ENCODE measurements around the gene ALG1L2.
"Not testable (repeated sequence)": the region's sequence is repeated elsewhere in the genome, so short reads cannot be mapped to it uniquely, and the experiment has no call there.

Gene ALG1L2

DNA sequence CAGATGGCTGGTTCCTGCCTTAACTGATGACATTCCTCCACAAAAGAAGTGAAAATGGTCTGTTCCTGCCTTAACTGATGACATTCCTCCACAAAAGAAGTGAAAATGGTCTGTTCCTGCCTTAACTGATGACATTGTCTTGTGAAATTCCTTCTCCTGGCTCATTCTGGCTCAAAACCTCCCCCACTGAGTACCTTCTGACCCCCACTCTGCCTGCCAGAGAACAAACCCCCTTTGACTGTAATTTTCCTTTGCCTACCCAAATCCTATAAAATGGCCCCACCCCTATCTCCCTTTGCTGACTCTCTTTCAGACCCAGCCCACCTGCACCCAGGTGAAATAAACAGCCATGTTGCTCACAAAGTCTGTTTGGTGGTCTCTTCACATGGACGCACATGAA lies 22.5 kb upstream of the ALG1L2 start:
- H3K4me3 ChIP-seq (ENCODE audit: low read depth, low read length); H3K27me3 ChIP-seq (ENCODE audit: control insufficient read depth, insufficient read depth, low read length); H3K9me3 ChIP-seq (ENCODE audit: control insufficient read depth, insufficient read depth, low read length); H3K36me3 ChIP-seq (ENCODE audit: control insufficient read depth, insufficient read depth, low read length); H3K9ac ChIP-seq (ENCODE audit: low read depth, low read length): not testable (repeated sequence)
- H3K4me1 ChIP-seq (ENCODE audit: control insufficient read depth, insufficient read depth, low read length), result peaks cover 16% of the 10 kb centered on the region
- peak overlapping the region; percentile 81 for H3K27ac ChIP-seq (ENCODE audit: low read depth, low read length)

- Histone ChIP-seq H3K27ac (ENCODE audit: low read depth, low read length) (no peak overlapping the region), H3K4me1 (ENCODE audit: control insufficient read depth, insufficient read depth, low read length) (no peaks in the 10 kb centered on the region), H3K27me3 (ENCODE audit: control insufficient read depth, insufficient read depth, low read length) (no peaks in the 10 kb centered on the region), H3K9ac (ENCODE audit: low read depth, low read length) (no peak overlapping the region), H3K9me3 (ENCODE audit: control insufficient read depth, insufficient read depth, low read length) (no peaks in the 10 kb centered on the region), H3K4me3 (ENCODE audit: low read depth, low read length) (no peak overlapping the region), H3K36me3 (ENCODE audit: control insufficient read depth, insufficient read depth, low read length) (no peaks in the 10 kb centered on the region)
Observed at GRCh38 chr3:130073582-130073981, 8.0 kb upstream of the ALG1L2 start.

GRCh38 chr3:130077636-130078035 lies 4.0 kb upstream of the ALG1L2 start:
- Histone ChIP-seq H3K4me3 (ENCODE audit: low read depth, low read length) (no peak overlapping the region), H3K4me1 (ENCODE audit: control insufficient read depth, insufficient read depth, low read length) (no peaks in the 10 kb centered on the region)

GRCh38 chr3:130083363-130084090 lies 1.9 kb downstream of the ALG1L2 start:
- H3K4me3 ChIP-seq (ENCODE audit: low read depth, low read length); H3K9me3 ChIP-seq (ENCODE audit: control insufficient read depth, insufficient read depth, low read length); H3K27me3 ChIP-seq (ENCODE audit: control insufficient read depth, insufficient read depth, low read length); H3K36me3 ChIP-seq (ENCODE audit: control insufficient read depth, insufficient read depth, low read length); H3K4me1 ChIP-seq (ENCODE audit: control insufficient read depth, insufficient read depth, low read length); H3K27ac ChIP-seq (ENCODE audit: low read depth, low read length); H3K9ac ChIP-seq (ENCODE audit: low read depth, low read length): not testable (repeated sequence)

More at GRCh38 chr3:130077636-130078035, 4.0 kb upstream of the ALG1L2 start:
- H3K9ac ChIP-seq (ENCODE audit: low read depth, low read length), result no peak overlapping the region
- no peak overlapping the region for H3K27ac ChIP-seq (ENCODE audit: low read depth, low read length)
- H3K36me3 ChIP-seq (ENCODE audit: control insufficient read depth, insufficient read depth, low read length), result no peaks in the 10 kb centered on the region
- H3K9me3 ChIP-seq (ENCODE audit: control insufficient read depth, insufficient read depth, low read length), result no peaks in the 10 kb centered on the region
- no peaks in the 10 kb centered on the region for H3K27me3 ChIP-seq (ENCODE audit: control insufficient read depth, insufficient read depth, low read length)

- Histone ChIP-seq H3K36me3 (ENCODE audit: control insufficient read depth, insufficient read depth, low read length) (no peaks in the 10 kb centered on the region), H3K27ac (ENCODE audit: low read depth, low read length) (no peak overlapping the region), H3K9ac (ENCODE audit: low read depth, low read length) (no peak overlapping the region), H3K4me3 (ENCODE audit: low read depth, low read length) (no peak overlapping the region), H3K27me3 (ENCODE audit: control insufficient read depth, insufficient read depth, low read length) (no peaks in the 10 kb centered on the region), H3K4me1 (ENCODE audit: control insufficient read depth, insufficient read depth, low read length) (no peaks in the 10 kb centered on the region), H3K9me3 (ENCODE audit: control insufficient read depth, insufficient read depth, low read length) (no peaks in the 10 kb centered on the region)
Observed at GRCh38 chr3:130084436-130084980, 2.9 kb downstream of the ALG1L2 start.

DNA sequence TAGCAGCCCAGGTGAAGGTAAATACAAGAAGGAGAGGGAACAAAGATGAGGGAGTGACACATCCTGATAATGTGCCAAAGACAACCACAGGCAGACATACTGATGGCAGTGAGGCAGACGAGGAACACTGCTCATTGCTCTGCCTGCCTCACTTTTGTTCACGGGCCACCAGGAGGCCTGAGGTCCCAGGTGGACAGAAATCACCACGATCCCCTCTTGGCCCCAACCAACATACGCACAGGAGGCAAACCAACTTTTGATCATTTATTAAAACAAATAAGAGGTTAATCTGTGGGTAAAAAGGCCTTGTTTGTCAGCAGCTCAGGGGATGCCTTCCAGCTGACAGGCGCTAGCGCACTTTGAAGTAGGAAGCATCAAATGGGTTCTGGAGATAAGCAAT lies 4.2 kb downstream of the ALG1L2 start:
- H3K4me3 ChIP-seq (ENCODE audit: low read depth, low read length), result no peak overlapping the region
- no peaks in the 10 kb centered on the region for H3K36me3 ChIP-seq (ENCODE audit: control insufficient read depth, insufficient read depth, low read length)
- H3K9ac ChIP-seq (ENCODE audit: low read depth, low read length), result no peak overlapping the region
- no peaks in the 10 kb centered on the region for H3K9me3 ChIP-seq (ENCODE audit: control insufficient read depth, insufficient read depth, low read length)
- H3K27ac ChIP-seq (ENCODE audit: low read depth, low read length), result no peak overlapping the region
- no peaks in the 10 kb centered on the region for H3K4me1 ChIP-seq (ENCODE audit: control insufficient read depth, insufficient read depth, low read length)
- no peaks in the 10 kb centered on the region for H3K27me3 ChIP-seq (ENCODE audit: control insufficient read depth, insufficient read depth, low read length)

DNA sequence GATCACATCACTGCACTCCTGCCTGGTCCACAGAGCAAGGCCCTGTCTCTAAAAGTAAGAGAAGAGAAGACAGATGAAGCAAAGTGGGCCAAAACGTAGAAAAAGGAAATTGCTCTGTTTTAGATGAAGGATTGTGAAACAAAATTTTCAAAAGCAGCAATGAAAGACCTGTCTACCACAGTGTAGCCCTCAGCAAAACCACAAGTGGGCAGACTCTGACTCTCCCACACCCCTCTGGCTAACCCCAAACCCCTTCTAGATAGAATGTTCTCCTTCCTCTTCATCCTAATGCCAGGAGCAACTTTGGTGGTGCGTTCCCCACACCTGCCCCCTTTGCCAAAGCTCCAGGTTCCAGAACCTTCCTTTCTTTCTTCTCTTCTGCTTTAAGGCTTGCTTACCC lies 5.0 kb downstream of the ALG1L2 start:
- H3K27me3 ChIP-seq (ENCODE audit: control insufficient read depth, insufficient read depth, low read length); H3K27ac ChIP-seq (ENCODE audit: low read depth, low read length); H3K9me3 ChIP-seq (ENCODE audit: control insufficient read depth, insufficient read depth, low read length); H3K9ac ChIP-seq (ENCODE audit: low read depth, low read length); H3K4me1 ChIP-seq (ENCODE audit: control insufficient read depth, insufficient read depth, low read length); H3K36me3 ChIP-seq (ENCODE audit: control insufficient read depth, insufficient read depth, low read length); H3K4me3 ChIP-seq (ENCODE audit: low read depth, low read length): not testable (repeated sequence)

GRCh38 chr3:130088061-130088460 lies 6.4 kb downstream of the ALG1L2 start:
- H3K4me3 ChIP-seq (ENCODE audit: low read depth, low read length), result no peak overlapping the region
- no peaks in the 10 kb centered on the region for H3K36me3 ChIP-seq (ENCODE audit: control insufficient read depth, insufficient read depth, low read length)
- no peaks in the 10 kb centered on the region for H3K27me3 ChIP-seq (ENCODE audit: control insufficient read depth, insufficient read depth, low read length)
- no peaks in the 10 kb centered on the region for H3K9me3 ChIP-seq (ENCODE audit: control insufficient read depth, insufficient read depth, low read length)
- H3K4me1 ChIP-seq (ENCODE audit: control insufficient read depth, insufficient read depth, low read length), result no peaks in the 10 kb centered on the region
- H3K27ac ChIP-seq (ENCODE audit: low read depth, low read length), result no peak overlapping the region
- no peak overlapping the region for H3K9ac ChIP-seq (ENCODE audit: low read depth, low read length)

GRCh38 chr3:130090681-130091080 lies 9.1 kb downstream of the ALG1L2 start:
- H3K9me3 ChIP-seq (ENCODE audit: control insufficient read depth, insufficient read depth, low read length); H3K4me3 ChIP-seq (ENCODE audit: low read depth, low read length); H3K4me1 ChIP-seq (ENCODE audit: control insufficient read depth, insufficient read depth, low read length); H3K27ac ChIP-seq (ENCODE audit: low read depth, low read length); H3K27me3 ChIP-seq (ENCODE audit: control insufficient read depth, insufficient read depth, low read length); H3K9ac ChIP-seq (ENCODE audit: low read depth, low read length); H3K36me3 ChIP-seq (ENCODE audit: control insufficient read depth, insufficient read depth, low read length): not testable (repeated sequence)

DNA sequence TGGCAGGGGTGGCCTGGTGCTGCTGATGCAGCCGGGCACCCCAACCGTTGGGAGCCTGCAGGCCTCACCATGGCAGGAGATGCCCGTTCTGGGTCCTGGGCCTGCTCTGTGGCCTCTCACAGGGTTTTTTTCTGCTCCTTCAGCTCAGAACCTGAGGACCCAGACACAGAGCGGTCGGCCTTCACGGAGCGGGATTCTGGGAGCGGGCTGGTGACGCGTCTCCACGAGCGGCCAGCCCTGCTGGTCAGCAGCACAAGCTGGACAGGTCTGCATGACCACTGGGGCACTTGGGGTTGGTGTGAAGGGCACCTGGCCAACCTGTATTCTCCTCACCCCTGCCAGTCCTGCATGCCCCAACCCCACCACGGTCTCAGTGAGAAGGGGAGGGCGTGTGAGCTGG lies 10.3 kb downstream of the ALG1L2 start:
- H3K36me3 ChIP-seq (ENCODE audit: control insufficient read depth, insufficient read depth, low read length), result no peaks in the 10 kb centered on the region
- no peaks in the 10 kb centered on the region for H3K9me3 ChIP-seq (ENCODE audit: control insufficient read depth, insufficient read depth, low read length)
- H3K27ac ChIP-seq (ENCODE audit: low read depth, low read length), result no peak overlapping the region
- H3K9ac ChIP-seq (ENCODE audit: low read depth, low read length), result no peak overlapping the region
- no peaks in the 10 kb centered on the region for H3K27me3 ChIP-seq (ENCODE audit: control insufficient read depth, insufficient read depth, low read length)
- H3K4me1 ChIP-seq (ENCODE audit: control insufficient read depth, insufficient read depth, low read length), result peaks cover 5% of the 10 kb centered on the region; the same call in 1 of the 2 replicates
- H3K4me3 ChIP-seq (ENCODE audit: low read depth, low read length), result no peak overlapping the region

DNA sequence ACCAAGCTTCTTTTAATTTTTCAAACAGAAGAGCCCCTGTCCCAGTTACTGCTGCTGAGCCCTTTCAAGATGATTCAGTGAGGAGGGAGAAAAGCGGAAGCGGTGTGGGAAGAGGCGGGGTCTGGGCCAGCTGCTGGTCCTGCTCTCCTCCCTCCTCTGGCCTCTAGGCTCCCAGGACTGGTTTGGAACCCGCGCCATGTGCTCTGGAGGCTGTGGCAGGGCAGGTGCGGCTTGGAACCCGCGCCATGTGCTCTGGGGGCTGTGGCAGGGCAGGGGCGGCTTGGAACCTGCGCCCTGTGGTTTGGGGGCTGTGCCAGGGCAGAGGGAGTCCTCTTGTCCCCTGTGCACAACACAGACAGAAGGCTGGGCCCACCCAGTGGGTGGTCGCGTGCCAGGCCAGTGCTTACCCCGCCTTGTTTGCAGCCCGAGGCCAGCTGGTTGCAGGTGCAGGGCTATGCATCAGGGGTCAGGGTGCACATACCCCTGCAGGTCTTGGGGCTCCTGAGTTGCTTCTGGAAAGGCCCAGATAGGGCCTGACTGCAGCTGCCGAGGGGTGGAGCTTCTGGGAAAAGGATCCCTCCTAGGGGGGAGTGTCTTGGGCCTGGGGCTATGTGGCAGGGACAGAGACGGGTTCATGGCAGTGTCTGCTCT lies 12.2 kb downstream of the ALG1L2 start:
- Histone ChIP-seq H3K9ac (ENCODE audit: low read depth, low read length) (no peak overlapping the region), H3K27ac (ENCODE audit: low read depth, low read length) (no peak overlapping the region), H3K4me1 (ENCODE audit: control insufficient read depth, insufficient read depth, low read length) (peaks cover 5% of the 10 kb centered on the region; the same call in 1 of the 2 replicates), H3K9me3 (ENCODE audit: control insufficient read depth, insufficient read depth, low read length) (no peaks in the 10 kb centered on the region), H3K4me3 (ENCODE audit: low read depth, low read length) (no peak overlapping the region), H3K36me3 (ENCODE audit: control insufficient read depth, insufficient read depth, low read length) (no peaks in the 10 kb centered on the region), H3K27me3 (ENCODE audit: control insufficient read depth, insufficient read depth, low read length) (no peaks in the 10 kb centered on the region)
